ENCODE results near the gene TSC22D1. TPM values are rescaled to one million over a fixed set of nuclear protein-coding genes. Genes with fewer than 3 reads are reported as not detected.
A peak's percentile ranks its signal among the peaks of the same experiment; 100 is the strongest.

TSC22D1 gene
- total RNA-seq, 1 donor from 2014 or later = 181 TPM

DNA sequence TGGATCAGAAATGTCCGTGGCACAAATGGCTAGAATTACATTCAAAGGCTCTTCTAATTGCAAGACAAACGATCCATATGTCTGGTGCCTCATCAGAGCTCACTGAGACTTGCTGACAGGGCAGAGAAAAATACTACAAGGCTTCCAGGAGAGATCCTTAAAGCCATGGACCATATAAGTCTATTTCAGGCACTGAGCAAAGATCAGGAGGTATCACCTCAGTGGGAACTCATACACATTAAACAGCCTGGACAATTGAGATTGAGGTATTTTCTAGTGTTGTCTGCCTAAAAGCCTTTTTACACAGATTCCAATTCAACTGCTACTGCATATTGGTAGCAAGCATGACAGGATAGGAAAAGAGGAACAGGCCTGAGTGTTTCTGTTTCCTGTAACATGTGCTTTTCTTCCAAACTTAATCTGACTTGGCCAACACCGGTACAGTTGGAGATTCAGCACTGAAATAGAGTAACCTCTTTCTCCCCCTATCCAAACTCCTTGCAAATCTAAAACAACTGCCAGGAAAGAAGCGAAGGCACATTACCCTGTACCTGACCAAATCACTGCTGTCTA lies 136.6 kb downstream of the TSC22D1 start:
- TF ChIP-seq EZH2phosphoT487 (IDR thresholded peaks at IDR 0.05) (no peak), EZH2 (IDR thresholded peaks at IDR 0.05) (no peak)
- TF ChIP-seq, protein P1, sequence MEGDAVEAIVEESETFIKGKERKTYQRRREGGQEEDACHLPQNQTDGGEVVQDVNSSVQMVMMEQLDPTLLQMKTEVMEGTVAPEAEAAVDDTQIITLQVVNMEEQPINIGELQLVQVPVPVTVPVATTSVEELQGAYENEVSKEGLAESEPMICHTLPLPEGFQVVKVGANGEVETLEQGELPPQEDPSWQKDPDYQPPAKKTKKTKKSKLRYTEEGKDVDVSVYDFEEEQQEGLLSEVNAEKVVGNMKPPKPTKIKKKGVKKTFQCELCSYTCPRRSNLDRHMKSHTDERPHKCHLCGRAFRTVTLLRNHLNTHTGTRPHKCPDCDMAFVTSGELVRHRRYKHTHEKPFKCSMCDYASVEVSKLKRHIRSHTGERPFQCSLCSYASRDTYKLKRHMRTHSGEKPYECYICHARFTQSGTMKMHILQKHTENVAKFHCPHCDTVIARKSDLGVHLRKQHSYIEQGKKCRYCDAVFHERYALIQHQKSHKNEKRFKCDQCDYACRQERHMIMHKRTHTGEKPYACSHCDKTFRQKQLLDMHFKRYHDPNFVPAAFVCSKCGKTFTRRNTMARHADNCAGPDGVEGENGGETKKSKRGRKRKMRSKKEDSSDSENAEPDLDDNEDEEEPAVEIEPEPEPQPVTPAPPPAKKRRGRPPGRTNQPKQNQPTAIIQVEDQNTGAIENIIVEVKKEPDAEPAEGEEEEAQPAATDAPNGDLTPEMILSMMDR (IDR thresholded peaks at IDR 0.05) = no peak
- DNase-seq (ENCODE audit: low spot score) = no peak
- peaks cover 32% of the 10 kb centered on the region for H3K4me1 Mint-ChIP-seq
- Histone ChIP-seq H4K20me1 (ENCODE audit: low read depth) (peaks cover 30% of the 10 kb centered on the region), H3K4me1 (peaks cover 9% of the 10 kb centered on the region), H3F3A (ENCODE audit: low read depth) (peaks cover 35% of the 10 kb centered on the region), H3K79me2 (ENCODE audit: low read depth) (peaks cover 80% of the 10 kb centered on the region), H3K9ac (no peak overlapping the region), H2AFZ (replicated peaks) (no peak overlapping the region), H3K36me3 (no peaks in the 10 kb centered on the region), H3K27me3 (no peaks in the 10 kb centered on the region), H3K9me3 (ENCODE audit: low read depth) (no peaks in the 10 kb centered on the region), H3K27ac (peak overlapping the region; percentile 22), H3K4me3 (no peak overlapping the region), H3K4me2 (no peak overlapping the region)
- no peak overlapping the region for H3K4me3 Mint-ChIP-seq
- H3K36me3 Mint-ChIP-seq = peaks cover 14% of the 10 kb centered on the region
- H3K27me3 Mint-ChIP-seq (ENCODE audit: insufficient read depth, low read depth) = no peaks in the 10 kb centered on the region
- peak overlapping the region; percentile 14 for H3K27ac Mint-ChIP-seq
- H3K9me3 Mint-ChIP-seq = no peaks in the 10 kb centered on the region

DNA sequence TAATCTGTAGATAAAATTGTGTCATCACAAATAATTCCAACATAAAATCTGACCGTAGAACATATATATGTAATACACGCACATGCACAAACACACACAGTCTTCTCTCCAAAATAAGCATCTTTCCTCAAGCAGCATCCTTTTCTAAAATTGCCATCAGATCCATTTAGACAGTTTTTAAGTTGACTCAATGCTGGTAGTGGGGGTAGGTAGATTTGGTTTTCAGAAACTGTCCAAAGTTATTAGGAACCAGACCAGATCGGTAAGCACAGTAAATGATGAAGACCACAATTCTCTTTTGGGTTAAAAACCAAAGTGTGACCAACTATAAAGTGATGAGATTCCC lies 137.9 kb downstream of the TSC22D1 start:
- H3K79me2 ChIP-seq (ENCODE audit: low read depth) = peaks cover 82% of the 10 kb centered on the region
- H3F3A ChIP-seq (ENCODE audit: low read depth) = peaks cover 42% of the 10 kb centered on the region
- H3K9ac ChIP-seq = no peak overlapping the region
- no peak for TF ChIP-seq EZH2 (IDR thresholded peaks at IDR 0.05)
- TF ChIP-seq EZH2phosphoT487 (IDR thresholded peaks at IDR 0.05) = no peak
- TF ChIP-seq, protein P1 (IDR thresholded peaks at IDR 0.05) = no peak
- H3K4me2 ChIP-seq = peak overlapping the region; percentile 87
- no peak overlapping the region for H3K4me3 ChIP-seq
- H3K4me1 ChIP-seq = peaks cover 23% of the 10 kb centered on the region
- Mint-ChIP-seq H3K4me1 (peaks cover 45% of the 10 kb centered on the region), H3K9me3 (no peaks in the 10 kb centered on the region), H3K4me3 (peak overlapping the region; percentile 3), H3K27me3 (ENCODE audit: insufficient read depth, low read depth) (peaks cover 2% of the 10 kb centered on the region), H3K36me3 (peaks cover 25% of the 10 kb centered on the region), H3K27ac (no peak overlapping the region)
- no peak overlapping the region for H2AFZ ChIP-seq (replicated peaks)
- peaks cover 11% of the 10 kb centered on the region for H3K36me3 ChIP-seq
- peaks cover 43% of the 10 kb centered on the region for H4K20me1 ChIP-seq (ENCODE audit: low read depth)
- no peaks in the 10 kb centered on the region for H3K9me3 ChIP-seq (ENCODE audit: low read depth)
- no peaks in the 10 kb centered on the region for H3K27me3 ChIP-seq
- H3K27ac ChIP-seq = no peak overlapping the region
- DNase-seq (ENCODE audit: low spot score) = no peak

GRCh38 chr13:44437356-44438233 lies 138.5 kb downstream of the TSC22D1 start:
- peaks cover 81% of the 10 kb centered on the region for H3K79me2 ChIP-seq (ENCODE audit: low read depth)
- no peaks in the 10 kb centered on the region for H3K9me3 ChIP-seq (ENCODE audit: low read depth)

More at GRCh38 chr13:44437356-44438233, 138.5 kb downstream of the TSC22D1 start:
- peaks cover 31% of the 10 kb centered on the region for H3K36me3 Mint-ChIP-seq
- Histone ChIP-seq H3K4me1 (peaks cover 27% of the 10 kb centered on the region), H3K9ac (no peak overlapping the region), H3F3A (ENCODE audit: low read depth) (peaks cover 49% of the 10 kb centered on the region), H3K27ac (peak overlapping the region; percentile 66), H3K4me3 (peak overlapping the region; percentile 84), H3K27me3 (no peaks in the 10 kb centered on the region), H4K20me1 (ENCODE audit: low read depth) (peaks cover 49% of the 10 kb centered on the region), H3K4me2 (peak overlapping the region; percentile 87), H2AFZ (replicated peaks) (no peak overlapping the region), H3K36me3 (peaks cover 14% of the 10 kb centered on the region)
- peak overlapping the region; percentile 98 for H3K4me3 Mint-ChIP-seq
- peak overlapping the region; percentile 31 for H3K27ac Mint-ChIP-seq
- DNase-seq (ENCODE audit: low spot score) = peak; percentile 47
- TF ChIP-seq, protein P1 (IDR thresholded peaks at IDR 0.05) = peak; percentile 75
- TF ChIP-seq EZH2 (IDR thresholded peaks at IDR 0.05) = no peak
- TF ChIP-seq EZH2phosphoT487 (IDR thresholded peaks at IDR 0.05) = no peak
- H3K27me3 Mint-ChIP-seq (ENCODE audit: insufficient read depth, low read depth) = peaks cover 2% of the 10 kb centered on the region
- H3K4me1 Mint-ChIP-seq = peaks cover 51% of the 10 kb centered on the region
- H3K9me3 Mint-ChIP-seq = no peaks in the 10 kb centered on the region

All from neural progenitor cell (in vitro differentiated cells).